ENCODE results near the gene SH3GL3.

SH3GL3 gene

GRCh38 chr15:83571820-83572707 lies 124.9 kb downstream of the SH3GL3 start:
- no peak for DNase-seq

- DNase-seq: no peak
These were observed 127.2 kb downstream of the SH3GL3 start for GRCh38 chr15:83574345-83574744.

- no peak for DNase-seq
These were observed 131.6 kb downstream of the SH3GL3 start for GRCh38 chr15:83578691-83579090.

- DNase-seq: no peak
These were observed 134.2 kb downstream of the SH3GL3 start for GRCh38 chr15:83581381-83581780.

- DNase-seq: no peak
These were observed 135.2 kb downstream of the SH3GL3 start for GRCh38 chr15:83582381-83582780.

GRCh38 chr15:83585601-83586335 lies 138.6 kb downstream of the SH3GL3 start:
- DNase-seq: no peak

GRCh38 chr15:83587091-83587490 lies 139.9 kb downstream of the SH3GL3 start:
- no peak for DNase-seq

- DNase-seq: no peak
These were observed 141.3 kb downstream of the SH3GL3 start for GRCh38 chr15:83588441-83588840.

GRCh38 chr15:83592370-83593040 lies 145.4 kb downstream of the SH3GL3 start:
- DNase-seq: no peak

- DNase-seq: no peak
These were observed 148.1 kb downstream of the SH3GL3 start for GRCh38 chr15:83595191-83595590.

- no peak for DNase-seq
These were observed 150.9 kb downstream of the SH3GL3 start for GRCh38 chr15:83598031-83598430.

- DNase-seq: no peak
These were observed 154.9 kb downstream of the SH3GL3 start for GRCh38 chr15:83602021-83602420.

- DNase-seq: no peak
These were observed 157.4 kb downstream of the SH3GL3 start for GRCh38 chr15:83604549-83604948.

GRCh38 chr15:83605111-83605945 lies 158.2 kb downstream of the SH3GL3 start:
- no peak for DNase-seq

GRCh38 chr15:83610132-83610531 lies 163.0 kb downstream of the SH3GL3 start:
- no peak for DNase-seq

GRCh38 chr15:83610901-83611685 lies 164.0 kb downstream of the SH3GL3 start:
- DNase-seq: no peak

GRCh38 chr15:83612226-83612625 lies 165.1 kb downstream of the SH3GL3 start:
- no peak for DNase-seq

- DNase-seq: no peak
These were observed 165.9 kb downstream of the SH3GL3 start for GRCh38 chr15:83612898-83613635.

GRCh38 chr15:83613714-83614113 lies 166.6 kb downstream of the SH3GL3 start:
- no peak for DNase-seq

- no peak for DNase-seq
These were observed 169.7 kb downstream of the SH3GL3 start for GRCh38 chr15:83616840-83617239.

Data from stimulated activated CD4-positive, alpha-beta T cell treated with anti-CD3 and anti-CD28 coated beads, Interleukin-1b, Interleukin-23, amount 100 ng/mL, for 48 hours (primary cell).